HepG2 (cell line): Measurements from ENCODE around the gene DNAAF8. TPM values are rescaled to one million over a fixed set of nuclear protein-coding genes. Genes with fewer than 3 reads are reported as not detected.

ENCODE experiments used
- ELF4 ChIP-seq: sonication (generic); formaldehyde crosslinking; IDR thresholded peaks from 2 replicates; pipeline ENCODE4 v1.5.0; 2020; ENCODE audit warnings: missing genetic modification reagents, mild to moderate bottlenecking, moderate library complexity, borderline replicate concordance
- ELK4 ChIP-seq: sonication (generic); formaldehyde crosslinking; IDR thresholded peaks from 2 replicates; pipeline ENCODE4 v1.9.0; 2021; ENCODE audit warnings: missing genetic modification reagents, borderline replicate concordance
- GATAD2A ChIP-seq: IDR thresholded peaks from 2 replicates; pipeline ENCODE4 v1.6.1; 2016
- GFI1 ChIP-seq: sonication (generic); formaldehyde crosslinking; IDR thresholded peaks from 2 replicates; pipeline ENCODE4 v1.5.0; 2020; ENCODE audit warnings: missing genetic modification reagents, mild to moderate bottlenecking, borderline replicate concordance
- GTF2F1 ChIP-seq: fragments of 150-350 bp; IDR thresholded peaks from 2 replicates; pipeline ENCODE4 v1.6.1; 2014; ENCODE audit warnings: low read length
- HMGXB4 ChIP-seq, 2 experiments: sonication (generic) in 1 of 2; formaldehyde crosslinking in 1 of 2; IDR thresholded peaks; 2 replicates each; pipeline versions ENCODE4 v1.4.0 to v1.6.1; 2018 to 2020; ENCODE audit warnings: missing genetic modification reagents in 2 of 2, borderline replicate concordance in 1 of 2, low read depth in 1 of 2, mild to moderate bottlenecking in 1 of 2, missing biosample characterization in 1 of 2
- HNF4A ChIP-seq: sonication (generic); formaldehyde crosslinking; IDR thresholded peaks from 2 replicates; pipeline ENCODE4 v1.4.0; 2020; ENCODE audit warnings: missing genetic modification reagents
- MED1 ChIP-seq: sonication (generic); formaldehyde crosslinking; IDR thresholded peaks from 2 replicates; pipeline ENCODE4 v1.4.0; 2020; ENCODE audit warnings: missing genetic modification reagents
- MLX ChIP-seq: IDR thresholded peaks from 2 replicates; pipeline ENCODE4 v1.6.1; 2016
- PAXIP1 ChIP-seq: sonication (generic); formaldehyde crosslinking; conservative IDR thresholded peaks from 2 replicates; pipeline ENCODE4 v1.4.0; 2020; ENCODE audit warnings: mild to moderate bottlenecking, missing genetic modification reagents, moderate library complexity
- PHF20 ChIP-seq: sonication (generic); formaldehyde crosslinking; IDR thresholded peaks from 2 replicates; pipeline ENCODE4 v1.5.0; 2020; ENCODE audit warnings: mild to moderate bottlenecking, missing genetic modification reagents
- SIX1 ChIP-seq: sonication (generic); formaldehyde crosslinking; IDR thresholded peaks from 2 replicates; pipeline ENCODE4 v1.4.0; 2020; ENCODE audit warnings: missing genetic modification reagents, borderline replicate concordance
- YEATS4 ChIP-seq: sonication (generic); formaldehyde crosslinking; IDR thresholded peaks from 2 replicates; pipeline ENCODE4 v1.4.0; 2020; ENCODE audit warnings: missing genetic modification reagents, borderline replicate concordance
- ZBTB21 ChIP-seq: sonication (generic); formaldehyde crosslinking; IDR thresholded peaks from 2 replicates; pipeline ENCODE4 v1.4.0; 2020; ENCODE audit warnings: missing genetic modification reagents
- ZBTB25 ChIP-seq: IDR thresholded peaks from 2 replicates; pipeline ENCODE4 v1.6.1; 2018; ENCODE audit warnings: missing genetic modification reagents
- ZFP1 ChIP-seq: IDR thresholded peaks from 2 replicates; pipeline ENCODE4 v1.6.1; 2016
- ZNF484 ChIP-seq: sonication (generic); formaldehyde crosslinking; IDR thresholded peaks from 2 replicates; pipeline ENCODE4 v1.5.1; 2020; ENCODE audit warnings: mild to moderate bottlenecking, low read depth, missing genetic modification reagents, borderline replicate concordance
- ZNF746 ChIP-seq: sonication (generic); formaldehyde crosslinking; IDR thresholded peaks from 2 replicates; pipeline ENCODE4 v1.8.0; 2022; ENCODE audit warnings: mild to moderate bottlenecking, missing genetic modification reagents
- ZNF792 ChIP-seq: IDR thresholded peaks from 2 replicates; pipeline ENCODE4 v1.6.1; 2016
- ZUFSP ChIP-seq: sonication (generic); formaldehyde crosslinking; IDR thresholded peaks from 2 replicates; pipeline ENCODE4 v1.9.0; 2021; ENCODE audit warnings: missing genetic modification reagents, mild to moderate bottlenecking, borderline replicate concordance
- polyA plus RNA-seq, 8 experiments: library from polyadenylated mRNA; depleted of rRNA in 3 of 8; stranded (reverse) in 7 of 8; unstranded in 1 of 8; fragments of >200 nt; fragmentation: Illumina TruSeq in 4 of 8; extraction: Trizol in 4 of 8; gene quantifications; 2 replicates each; pipeline versions ENCODE4 v1.2.1 to v1.2.3, GENCODE V29; 2011 to 2016; ENCODE audit warnings: low read depth in 4 of 8, missing spikeins in 1 of 8, mixed read lengths in 1 of 8; ENCODE audit not compliant: insufficient read depth in 1 of 8
- total RNA-seq, 5 experiments: library from RNA; depleted of rRNA; stranded (reverse); fragments of >200 nt; fragmentation: Illumina TruSeq; extraction: Trizol; gene quantifications; 2 replicates each; pipeline ENCODE4 v1.2.3, GENCODE V29; 2016; ENCODE audit warnings: low read depth in 1 of 5

Gene DNAAF8
- total and polyA plus RNA-seq, 2 of the 13 experiments (the other 11 are each of a cell fraction or from before 2014, with no cell fraction given), result 0.44 TPM; not detected in 1

- TF ChIP-seq HMGXB4 (CRISPR knock-in tag; IDR thresholded peaks at IDR 0.05; ENCODE audit: borderline replicate concordance in 1 of 2, low read depth in 1 of 2) (no peak), GFI1 (CRISPR knock-in tag) (no peak), MED1 (CRISPR knock-in tag) (peak; percentile 51; the same call in 1 of the 2 replicates), ZUFSP (CRISPR knock-in tag) (no peak), ELK4 (CRISPR knock-in tag) (no peak), GTF2F1 (no peak), YEATS4 (CRISPR knock-in tag) (0 out of 2 replicates have a peak, but pooled peaks have one; percentile 55), ZBTB25 (CRISPR knock-in tag) (no peak), MLX (CRISPR knock-in tag) (peak; percentile 92), PHF20 (CRISPR knock-in tag) (no peak), PAXIP1 (CRISPR knock-in tag) (peak; percentile 67), ZNF792 (CRISPR knock-in tag) (no peak), ZNF484 (CRISPR knock-in tag) (no peak), ELF4 (CRISPR knock-in tag) (no peak), SIX1 (CRISPR knock-in tag) (no peak), GATAD2A (peak; percentile 35; the same call in 1 of the 2 replicates), HNF4A (CRISPR knock-in tag) (peak; percentile 50), ZBTB21 (CRISPR knock-in tag) (peak; percentile 87), ZFP1 (CRISPR knock-in tag) (no peak), ZNF746 (CRISPR knock-in tag) (no peak)
Observed at GRCh38 chr16:4702466-4702808, 31.9 kb upstream of the DNAAF8 start (continued).
